ENCODE results near the gene SRC.

DNA sequence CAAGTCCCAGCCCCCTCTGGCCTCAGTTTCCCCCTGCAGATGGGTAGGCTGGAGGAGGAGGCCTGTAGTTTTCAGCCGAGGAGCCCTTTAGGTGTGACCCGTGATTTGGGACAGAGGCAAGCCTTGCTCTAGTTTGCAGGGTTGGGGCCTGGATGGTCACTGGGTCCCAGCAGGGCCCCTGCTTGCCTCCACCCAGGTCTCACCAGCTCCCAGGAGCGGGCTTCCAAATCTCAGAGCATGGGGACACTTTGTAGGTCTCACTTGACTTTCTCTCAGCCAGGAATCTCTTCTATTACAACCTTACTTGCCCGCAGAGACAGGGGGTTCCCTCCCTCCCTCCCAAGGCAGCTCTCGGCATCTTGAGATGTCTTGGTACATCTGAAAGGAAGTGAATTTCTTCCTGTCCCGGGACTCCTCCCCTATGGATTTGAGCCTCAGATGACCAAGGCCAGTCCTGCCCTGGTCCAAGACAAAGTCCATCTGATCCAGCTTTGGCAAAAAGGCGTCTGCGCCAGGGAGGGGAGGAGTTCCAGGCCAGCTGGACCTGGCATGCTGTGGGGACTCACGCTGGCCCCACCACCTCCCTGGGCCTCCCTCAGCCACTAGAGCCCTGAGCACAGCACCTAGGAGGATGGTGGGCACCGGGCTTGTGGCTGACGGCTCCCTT lies 47.4 kb downstream of the SRC start:
- TF ChIP-seq EZH2 (IDR thresholded peaks at IDR 0.05) = no peak
- TF ChIP-seq POLR2AphosphoS5 (IDR thresholded peaks at IDR 0.05; ENCODE audit: borderline replicate concordance, low read depth, low read length) = no peak
- no peak for TF ChIP-seq FOXP2 (optimal IDR thresholded peaks at IDR 0.05; ENCODE audit: control extremely low read depth, extremely low read length, insufficient read depth)
